Mucosa of rectum (tissue), 2 donors: ENCODE results near the gene CXCL5.

Source experiments
- H3K27ac ChIP-seq, 2 donors: one replicate each; pipeline ENCODE4 v1.7.0; 2013; ENCODE audit warnings: inconsistent platforms in 2 of 2, low read depth in 2 of 2, low read length in 2 of 2
- H3K27me3 ChIP-seq, 2 donors: one replicate each; pipeline ENCODE4 v1.7.0; 2013; ENCODE audit warnings: low read length in 2 of 2; ENCODE audit not compliant: control insufficient read depth in 2 of 2, insufficient read depth in 2 of 2
- H3K36me3 ChIP-seq, 2 donors: one replicate each; pipeline ENCODE4 v1.7.0; 2013; ENCODE audit warnings: low read length in 2 of 2; ENCODE audit not compliant: control insufficient read depth in 2 of 2, insufficient read depth in 2 of 2
- H3K4me1 ChIP-seq, 2 donors: one replicate each; pipeline ENCODE4 v1.7.0; 2013; ENCODE audit warnings: low read length in 2 of 2, mild to moderate bottlenecking in 1 of 2; ENCODE audit not compliant: control insufficient read depth in 2 of 2, insufficient read depth in 2 of 2
- H3K4me3 ChIP-seq, 2 donors: one replicate each; pipeline ENCODE4 v1.7.0; 2013; ENCODE audit warnings: low read length in 2 of 2
- H3K9ac ChIP-seq, 2 donors: one replicate each; pipeline ENCODE4 v1.7.0; 2013; ENCODE audit warnings: low read length in 2 of 2, low read depth in 1 of 2, mild to moderate bottlenecking in 1 of 2
- H3K9me3 ChIP-seq, 2 donors: one replicate each; pipeline ENCODE4 v1.7.0; 2013; ENCODE audit warnings: low read length in 2 of 2; ENCODE audit not compliant: control insufficient read depth in 2 of 2
- donor health status: healthy.
- donor health status: Normal muscosa, but diverticular disease.

Gene CXCL5

GRCh38 chr4:73998040-73999011 lies at the start of gene CXCL5:
Gene CXCL5, minus strand, starts transcription at chr4:73998677. Its CDS starts 96 bp downstream, at chr4:73998581.
- Histone ChIP-seq H3K36me3 (no peaks in the 10 kb centered on the region), H3K4me1 (no peaks in the 10 kb centered on the region), H3K9ac (no peak within 1 kb of the TSS), H3K27ac (no peak within 1 kb of the TSS), H3K27me3 (no peaks in the 10 kb centered on the region), H3K9me3 (no peaks in the 10 kb centered on the region), H3K4me3 (no peak within 1 kb of the TSS)

GRCh38 chr4:74047152-74047551 lies 48.7 kb upstream of the CXCL5 start:
- peaks cover 0 to 2% of the 10 kb centered on the region in 2 donors for H3K4me1 ChIP-seq
- H3K27ac ChIP-seq = no peak overlapping the region
- no peak overlapping the region for H3K4me3 ChIP-seq
- H3K9me3 ChIP-seq = no peaks in the 10 kb centered on the region
- H3K9ac ChIP-seq = no peak overlapping the region
- no peaks in the 10 kb centered on the region for H3K36me3 ChIP-seq
- H3K27me3 ChIP-seq = no peaks in the 10 kb centered on the region

- no peaks in the 10 kb centered on the region for H3K36me3 ChIP-seq
- H3K27me3 ChIP-seq = no peaks in the 10 kb centered on the region
- H3K9ac ChIP-seq = no peak overlapping the region
- H3K4me1 ChIP-seq = peaks cover 0 to 2% of the 10 kb centered on the region in 2 donors
- no peaks in the 10 kb centered on the region for H3K9me3 ChIP-seq
- no peak overlapping the region for H3K4me3 ChIP-seq
- H3K27ac ChIP-seq = no peak overlapping the region
These were observed 47.3 kb upstream of the CXCL5 start for GRCh38 chr4:74045772-74046171.

- Histone ChIP-seq H3K27ac (no peak overlapping the region), H3K9me3 (no peaks in the 10 kb centered on the region), H3K4me3 (no peak overlapping the region), H3K27me3 (no peaks in the 10 kb centered on the region), H3K9ac (no peak overlapping the region), H3K4me1 (peaks cover 0 to 2% of the 10 kb centered on the region in 2 donors), H3K36me3 (no peaks in the 10 kb centered on the region)
These were observed 46.8 kb upstream of the CXCL5 start for GRCh38 chr4:74045247-74045646.

GRCh38 chr4:74044677-74045076 lies 46.2 kb upstream of the CXCL5 start:
- Histone ChIP-seq H3K4me3 (no peak overlapping the region), H3K9me3 (no peaks in the 10 kb centered on the region), H3K4me1 (peaks cover 0 to 2% of the 10 kb centered on the region in 2 donors), H3K27me3 (no peaks in the 10 kb centered on the region), H3K9ac (no peak overlapping the region), H3K27ac (no peak overlapping the region), H3K36me3 (no peaks in the 10 kb centered on the region)

- H3K27ac ChIP-seq = no peak overlapping the region
- H3K36me3 ChIP-seq = no peaks in the 10 kb centered on the region
- no peaks in the 10 kb centered on the region for H3K9me3 ChIP-seq
These were observed 44.2 kb upstream of the CXCL5 start for GRCh38 chr4:74042681-74043080.

GRCh38 chr4:74041418-74041817 lies 42.9 kb upstream of the CXCL5 start:
- Histone ChIP-seq H3K9ac (no peak overlapping the region), H3K4me1 (peaks cover 0 to 10% of the 10 kb centered on the region in 2 donors), H3K27ac (no peak overlapping the region)

More at GRCh38 chr4:74042681-74043080, 44.2 kb upstream of the CXCL5 start:
- no peak overlapping the region for H3K4me3 ChIP-seq
- H3K9ac ChIP-seq = no peak overlapping the region
- no peaks in the 10 kb centered on the region for H3K27me3 ChIP-seq
- peaks cover 0 to 4% of the 10 kb centered on the region in 2 donors for H3K4me1 ChIP-seq

GRCh38 chr4:74039315-74039763 lies 40.9 kb upstream of the CXCL5 start:
- Histone ChIP-seq H3K9ac (peak overlapping the region; percentile 87 to 91), H3K36me3 (no peaks in the 10 kb centered on the region), H3K27ac (peak overlapping the region; percentile 69 to 78)

More at GRCh38 chr4:74041418-74041817, 42.9 kb upstream of the CXCL5 start:
- no peaks in the 10 kb centered on the region for H3K27me3 ChIP-seq
- H3K36me3 ChIP-seq = no peaks in the 10 kb centered on the region
- H3K9me3 ChIP-seq = no peaks in the 10 kb centered on the region
- no peak overlapping the region for H3K4me3 ChIP-seq

GRCh38 chr4:74038425-74039314 lies 40.2 kb upstream of the CXCL5 start, which contains the start of gene CXCL3:
Gene CXCL3, minus strand, starts transcription at chr4:74038689. Its CDS starts 78 bp downstream, at chr4:74038611.
- Histone ChIP-seq H3K9ac (peak within 1 kb of the TSS; percentile 87 to 91), H3K27ac (peak within 1 kb of the TSS; percentile 69 to 78), H3K27me3 (no peaks in the 10 kb centered on the region), H3K4me1 (peaks cover 0 to 10% of the 10 kb centered on the region in 2 donors), H3K9me3 (no peaks in the 10 kb centered on the region), H3K4me3 (peak within 1 kb of the TSS; percentile 88 to 95), H3K36me3 (no peaks in the 10 kb centered on the region)

More at GRCh38 chr4:74039315-74039763, 40.9 kb upstream of the CXCL5 start:
- Histone ChIP-seq H3K4me3 (peak overlapping the region; percentile 88 to 95), H3K27me3 (no peaks in the 10 kb centered on the region), H3K4me1 (peaks cover 0 to 10% of the 10 kb centered on the region in 2 donors), H3K9me3 (no peaks in the 10 kb centered on the region)
